ENCODE data around the gene PRELID3B.

GRCh38 chr20:59044796-59045195 is 2.2 kb upstream of the PRELID3B start:
- TF ChIP-seq ZBTB49 (CRISPR knock-in tag; IDR thresholded peaks at IDR 0.05; ENCODE audit: borderline replicate concordance) (no peak), YY1 (IDR thresholded peaks at IDR 0.05; ENCODE audit: insufficient read depth, insufficient replicate concordance, low read depth, low read length) (no peak), ZNF136 (CRISPR knock-in tag; IDR thresholded peaks at IDR 0.05; ENCODE audit: low read depth) (no peak), CTCF (CRISPR knock-in tag; IDR thresholded peaks at IDR 0.05) (no peak), JUN (CRISPR knock-in tag; IDR thresholded peaks at IDR 0.05) (no peak), SALL2 (CRISPR knock-in tag; IDR thresholded peaks at IDR 0.05) (no peak), POGZ (CRISPR knock-in tag; IDR thresholded peaks at IDR 0.05) (no peak), POLR2A (IDR thresholded peaks at IDR 0.05; ENCODE audit: insufficient read depth in 1 of 2, low read depth in 2 of 2, low read length in 2 of 2) (no peak), ZNF430 (CRISPR knock-in tag; IDR thresholded peaks at IDR 0.05) (no peak)

All from HepG2 (cell line).